GM23338 (cell line): ENCODE measurements around the gene PTPRN2. TPM values are rescaled to one million over a fixed set of nuclear protein-coding genes. Genes with fewer than 3 reads are reported as not detected.

Source experiments
- ATAC-seq: fragments of 200-7000 bp; cut with Tn5 transposase; 3 replicates; pipeline ENCODE4 v1.9.1; 2020
- DNase-seq: peaks from one replicate; pipeline ENCODE4 v3.0.0-alpha.2; 2015; ENCODE audit warnings: low spot score
- H2AFZ ChIP-seq: fragments of 200-600 bp; sonication (generic); 2 replicates; pipeline ENCODE4 v1.8.0; 2016; ENCODE audit warnings: antibody characterized with exemption, mild to moderate bottlenecking, moderate library complexity
- H3F3A ChIP-seq: fragments of 200-600 bp; sonication (generic); replicated peaks from 2 replicates; pipeline ENCODE4 v1.8.0; 2017; ENCODE audit warnings: antibody characterized with exemption, mixed run types, low read depth
- H3K27ac ChIP-seq: fragments of 200-600 bp; sonication (generic); 2 replicates; pipeline ENCODE4 v1.6.1; 2016; ENCODE audit warnings: low read depth
- H3K27me3 ChIP-seq: fragments of 200-600 bp; sonication (generic); 2 replicates; pipeline ENCODE4 v1.8.0; 2016; ENCODE audit warnings: mild to moderate bottlenecking, mixed run types, moderate library complexity; ENCODE audit not compliant: insufficient read depth
- H3K36me3 ChIP-seq: fragments of 200-600 bp; sonication (generic); 2 replicates; pipeline ENCODE4 v1.8.0; 2016; ENCODE audit warnings: mild to moderate bottlenecking; ENCODE audit not compliant: insufficient read depth
- H3K4me1 ChIP-seq: fragments of 200-600 bp; sonication (generic); 2 replicates; pipeline ENCODE4 v1.8.0; 2016; ENCODE audit warnings: mild to moderate bottlenecking, moderate library complexity; ENCODE audit not compliant: insufficient read depth
- H3K4me2 ChIP-seq: fragments of 200-600 bp; sonication (generic); 2 replicates; pipeline ENCODE4 v1.7.1; 2017; ENCODE audit warnings: mixed run types
- H3K4me3 ChIP-seq: fragments of 200-600 bp; sonication (generic); 2 replicates; pipeline ENCODE4 v1.6.1; 2016; ENCODE audit warnings: mixed run types
- H3K79me2 ChIP-seq: fragments of 200-600 bp; sonication (generic); replicated peaks from 2 replicates; pipeline ENCODE4 v1.8.0; 2017; ENCODE audit warnings: mild to moderate bottlenecking; ENCODE audit not compliant: insufficient read depth
- H3K9me2 ChIP-seq: fragments of 200-600 bp; sonication (generic); 2 replicates; pipeline ENCODE4 v1.8.0; 2017; ENCODE audit not compliant: insufficient read depth
- H4K20me1 ChIP-seq: fragments of 200-600 bp; sonication (generic); replicated peaks from 2 replicates; pipeline ENCODE4 v1.8.0; 2017; ENCODE audit warnings: mild to moderate bottlenecking; ENCODE audit not compliant: insufficient read depth
- H3K27ac Mint-ChIP-seq: 2 replicates; pipeline ENCODE4 v1.8.0; 2020; ENCODE audit warnings: inconsistent platforms, mild to moderate bottlenecking, moderate library complexity, mixed read lengths
- H3K27me3 Mint-ChIP-seq: 3 replicates; pipeline ENCODE4 v1.8.0; 2022; ENCODE audit warnings: low read depth, mild to moderate bottlenecking, moderate library complexity, mixed read lengths, inconsistent platforms; ENCODE audit not compliant: insufficient read depth, poor library complexity
- H3K36me3 Mint-ChIP-seq: 3 replicates; pipeline ENCODE4 v1.8.0; 2021; ENCODE audit warnings: low read depth, mild to moderate bottlenecking, inconsistent platforms, moderate library complexity, mixed read lengths
- H3K4me1 Mint-ChIP-seq: 3 replicates; pipeline ENCODE4 v1.8.0; 2020; ENCODE audit warnings: mild to moderate bottlenecking, inconsistent platforms, mixed read lengths
- H3K4me3 Mint-ChIP-seq: 3 replicates; pipeline ENCODE4 v1.8.0; 2021; ENCODE audit warnings: moderate library complexity, mild to moderate bottlenecking, inconsistent platforms, mixed read lengths
- H3K9me3 Mint-ChIP-seq: 3 replicates; pipeline ENCODE4 v1.8.0; 2020; ENCODE audit warnings: moderate library complexity, mild to moderate bottlenecking, inconsistent platforms, mixed read lengths
- CREB1 ChIP-seq: fragments of 250-450 bp; sonication (Bioruptor Pico); IDR thresholded peaks from 2 replicates; pipeline ENCODE4 v1.5.0; 2020; ENCODE audit warnings: low read depth, mild to moderate bottlenecking, moderate library complexity
- EZH2 ChIP-seq: fragments of 200-600 bp; sonication (generic); IDR thresholded peaks from one replicate; pipeline ENCODE4 v1.8.0; 2017; ENCODE audit warnings: antibody characterized with exemption, mild to moderate bottlenecking, low read depth; ENCODE audit not compliant: unreplicated experiment
- EZH2phosphoT487 ChIP-seq: fragments of 200-600 bp; sonication (generic); IDR thresholded peaks from one replicate; pipeline ENCODE4 v1.8.1; 2018; ENCODE audit warnings: antibody characterized with exemption; ENCODE audit not compliant: unreplicated experiment
- JUNB ChIP-seq: IDR thresholded peaks from one replicate; pipeline ENCODE4 v1.6.1; 2016; ENCODE audit warnings: antibody characterized with exemption; ENCODE audit not compliant: unreplicated experiment
- NANOG ChIP-seq: IDR thresholded peaks from 2 replicates; pipeline ENCODE4 v1.6.1; 2016; ENCODE audit warnings: antibody characterized with exemption, borderline replicate concordance
- POLR2AphosphoS5 ChIP-seq: IDR thresholded peaks from 2 replicates; pipeline ENCODE4 v1.6.1; 2016; ENCODE audit warnings: antibody characterized with exemption, low read depth
- STAT1 ChIP-seq: IDR thresholded peaks from one replicate; pipeline ENCODE4 v1.6.1; 2016; ENCODE audit warnings: antibody characterized with exemption; ENCODE audit not compliant: unreplicated experiment
- ZNF114 ChIP-seq: fragments of 250-450 bp; sonication (Bioruptor Pico); IDR thresholded peaks from 2 replicates; pipeline ENCODE4 v1.5.0; 2020; ENCODE audit warnings: mild to moderate bottlenecking, moderate library complexity
- ZNF331 ChIP-seq: fragments of 250-450 bp; sonication (Bioruptor Pico); IDR thresholded peaks from 2 replicates; pipeline ENCODE4 v1.5.0; 2020; ENCODE audit warnings: low read depth, mild to moderate bottlenecking, moderate library complexity
- polyA plus RNA-seq: library from polyadenylated mRNA; unstranded; fragments of >200 nt; fragmentation: Nextera tagmentation; extraction: Ambion mirVana; gene quantifications from 2 replicates; pipeline ENCODE4 v1.2.1, GENCODE V29; 2016
- total RNA-seq: library from RNA; depleted of rRNA; stranded (reverse); fragments of >200 nt; shearing (Covaris generic); gene quantifications from 2 replicates; pipeline ENCODE4 v1.2.3, GENCODE V29; 2014
- TF ChIP-seq, protein P1 (sequence below): fragments of 250-450 bp; sonication (Bioruptor Pico); IDR thresholded peaks from 2 replicates; pipeline ENCODE4 v1.5.0; 2020; ENCODE audit warnings: mild to moderate bottlenecking, moderate library complexity
- TF ChIP-seq, protein P2 (sequence below), 2 experiments: fragments of 200-600 bp in 1 of 2; sonication (generic) in 1 of 2; conservative IDR thresholded peaks; 2 replicates each; pipeline versions ENCODE4 v1.5.1 to v1.6.1; 2016 to 2017; ENCODE audit warnings: antibody characterized with exemption in 2 of 2, low read depth in 2 of 2, mild to moderate bottlenecking in 2 of 2, moderate library complexity in 1 of 2
- TF ChIP-seq, protein P3 (sequence below): IDR thresholded peaks from one replicate; pipeline ENCODE4 v1.6.1; 2018; ENCODE audit warnings: antibody characterized with exemption; ENCODE audit not compliant: unreplicated experiment
- TF ChIP-seq, protein P4 (sequence below): IDR thresholded peaks from 2 replicates; pipeline ENCODE4 v1.6.1; 2016; ENCODE audit warnings: antibody characterized with exemption

The PTPRN2 gene
- total and polyA plus RNA-seq, 2 experiments from 2014 or later = 0.87 to 4.0 TPM

DNA sequence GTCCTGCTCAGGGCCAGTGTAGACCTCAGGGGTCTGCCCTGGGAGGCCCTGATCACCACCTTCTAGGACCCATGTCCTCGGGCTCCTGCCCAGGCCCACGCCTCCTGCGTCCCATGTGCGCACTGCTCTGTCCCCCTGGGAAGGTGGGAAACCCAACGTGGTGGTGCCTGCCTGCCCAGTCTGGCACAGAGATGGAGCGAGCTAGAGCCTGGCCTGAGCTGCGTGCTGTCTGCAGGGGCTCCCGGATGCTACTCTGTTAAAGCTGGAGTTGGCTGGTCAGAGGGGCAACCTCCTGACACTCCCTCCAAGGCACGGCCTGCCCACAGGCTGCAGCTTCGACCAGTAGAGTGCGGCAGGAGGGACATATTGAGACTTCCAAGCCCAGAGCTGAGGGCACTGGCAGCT lies 1079.1 kb downstream of the PTPRN2 start:
- no peaks in the 10 kb centered on the region for H3F3A ChIP-seq
- H3K27me3 Mint-ChIP-seq = peaks cover 6% of the 10 kb centered on the region
- no peak overlapping the region for H3K4me3 ChIP-seq
- no peaks in the 10 kb centered on the region for H3K4me1 Mint-ChIP-seq
- H3K4me2 ChIP-seq = no peak overlapping the region
- H3K4me1 ChIP-seq = no peaks in the 10 kb centered on the region
- peaks cover 93% of the 10 kb centered on the region for H3K9me3 Mint-ChIP-seq
- H3K36me3 ChIP-seq = no peaks in the 10 kb centered on the region
- no peak overlapping the region for H3K27ac ChIP-seq
- TF ChIP-seq POLR2AphosphoS5 = no peak
- TF ChIP-seq ZNF331 (CRISPR knock-in tag) = no peak
- TF ChIP-seq, protein P1, sequence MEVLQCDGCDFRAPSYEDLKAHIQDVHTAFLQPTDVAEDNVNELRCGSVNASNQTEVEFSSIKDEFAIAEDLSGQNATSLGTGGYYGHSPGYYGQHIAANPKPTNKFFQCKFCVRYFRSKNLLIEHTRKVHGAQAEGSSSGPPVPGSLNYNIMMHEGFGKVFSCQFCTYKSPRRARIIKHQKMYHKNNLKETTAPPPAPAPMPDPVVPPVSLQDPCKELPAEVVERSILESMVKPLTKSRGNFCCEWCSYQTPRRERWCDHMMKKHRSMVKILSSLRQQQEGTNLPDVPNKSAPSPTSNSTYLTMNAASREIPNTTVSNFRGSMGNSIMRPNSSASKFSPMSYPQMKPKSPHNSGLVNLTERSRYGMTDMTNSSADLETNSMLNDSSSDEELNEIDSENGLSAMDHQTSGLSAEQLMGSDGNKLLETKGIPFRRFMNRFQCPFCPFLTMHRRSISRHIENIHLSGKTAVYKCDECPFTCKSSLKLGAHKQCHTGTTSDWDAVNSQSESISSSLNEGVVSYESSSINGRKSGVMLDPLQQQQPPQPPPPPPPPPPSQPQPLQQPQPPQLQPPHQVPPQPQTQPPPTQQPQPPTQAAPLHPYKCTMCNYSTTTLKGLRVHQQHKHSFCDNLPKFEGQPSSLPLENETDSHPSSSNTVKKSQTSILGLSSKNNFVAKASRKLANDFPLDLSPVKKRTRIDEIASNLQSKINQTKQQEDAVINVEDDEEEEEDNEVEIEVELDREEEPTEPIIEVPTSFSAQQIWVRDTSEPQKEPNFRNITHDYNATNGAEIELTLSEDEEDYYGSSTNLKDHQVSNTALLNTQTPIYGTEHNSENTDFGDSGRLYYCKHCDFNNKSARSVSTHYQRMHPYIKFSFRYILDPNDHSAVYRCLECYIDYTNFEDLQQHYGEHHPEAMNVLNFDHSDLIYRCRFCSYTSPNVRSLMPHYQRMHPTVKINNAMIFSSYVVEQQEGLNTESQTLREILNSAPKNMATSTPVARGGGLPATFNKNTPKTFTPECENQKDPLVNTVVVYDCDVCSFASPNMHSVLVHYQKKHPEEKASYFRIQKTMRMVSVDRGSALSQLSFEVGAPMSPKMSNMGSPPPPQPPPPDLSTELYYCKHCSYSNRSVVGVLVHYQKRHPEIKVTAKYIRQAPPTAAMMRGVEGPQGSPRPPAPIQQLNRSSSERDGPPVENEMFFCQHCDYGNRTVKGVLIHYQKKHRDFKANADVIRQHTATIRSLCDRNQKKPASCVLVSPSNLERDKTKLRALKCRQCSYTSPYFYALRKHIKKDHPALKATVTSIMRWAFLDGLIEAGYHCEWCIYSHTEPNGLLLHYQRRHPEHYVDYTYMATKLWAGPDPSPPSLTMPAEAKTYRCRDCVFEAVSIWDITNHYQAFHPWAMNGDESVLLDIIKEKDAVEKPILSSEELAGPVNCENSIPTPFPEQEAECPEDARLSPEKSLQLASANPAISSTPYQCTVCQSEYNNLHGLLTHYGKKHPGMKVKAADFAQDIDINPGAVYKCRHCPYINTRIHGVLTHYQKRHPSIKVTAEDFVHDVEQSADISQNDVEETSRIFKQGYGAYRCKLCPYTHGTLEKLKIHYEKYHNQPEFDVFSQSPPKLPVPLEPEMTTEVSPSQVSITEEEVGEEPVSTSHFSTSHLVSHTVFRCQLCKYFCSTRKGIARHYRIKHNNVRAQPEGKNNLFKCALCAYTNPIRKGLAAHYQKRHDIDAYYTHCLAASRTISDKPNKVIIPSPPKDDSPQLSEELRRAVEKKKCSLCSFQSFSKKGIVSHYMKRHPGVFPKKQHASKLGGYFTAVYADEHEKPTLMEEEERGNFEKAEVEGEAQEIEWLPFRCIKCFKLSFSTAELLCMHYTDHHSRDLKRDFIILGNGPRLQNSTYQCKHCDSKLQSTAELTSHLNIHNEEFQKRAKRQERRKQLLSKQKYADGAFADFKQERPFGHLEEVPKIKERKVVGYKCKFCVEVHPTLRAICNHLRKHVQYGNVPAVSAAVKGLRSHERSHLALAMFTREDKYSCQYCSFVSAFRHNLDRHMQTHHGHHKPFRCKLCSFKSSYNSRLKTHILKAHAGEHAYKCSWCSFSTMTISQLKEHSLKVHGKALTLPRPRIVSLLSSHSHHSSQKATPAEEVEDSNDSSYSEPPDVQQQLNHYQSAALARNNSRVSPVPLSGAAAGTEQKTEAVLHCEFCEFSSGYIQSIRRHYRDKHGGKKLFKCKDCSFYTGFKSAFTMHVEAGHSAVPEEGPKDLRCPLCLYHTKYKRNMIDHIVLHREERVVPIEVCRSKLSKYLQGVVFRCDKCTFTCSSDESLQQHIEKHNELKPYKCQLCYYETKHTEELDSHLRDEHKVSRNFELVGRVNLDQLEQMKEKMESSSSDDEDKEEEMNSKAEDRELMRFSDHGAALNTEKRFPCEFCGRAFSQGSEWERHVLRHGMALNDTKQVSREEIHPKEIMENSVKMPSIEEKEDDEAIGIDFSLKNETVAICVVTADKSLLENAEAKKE (CRISPR knock-in tag) = no peak
- TF ChIP-seq JUNB = no peak
- TF ChIP-seq STAT1 = no peak
- TF ChIP-seq, protein P2, sequence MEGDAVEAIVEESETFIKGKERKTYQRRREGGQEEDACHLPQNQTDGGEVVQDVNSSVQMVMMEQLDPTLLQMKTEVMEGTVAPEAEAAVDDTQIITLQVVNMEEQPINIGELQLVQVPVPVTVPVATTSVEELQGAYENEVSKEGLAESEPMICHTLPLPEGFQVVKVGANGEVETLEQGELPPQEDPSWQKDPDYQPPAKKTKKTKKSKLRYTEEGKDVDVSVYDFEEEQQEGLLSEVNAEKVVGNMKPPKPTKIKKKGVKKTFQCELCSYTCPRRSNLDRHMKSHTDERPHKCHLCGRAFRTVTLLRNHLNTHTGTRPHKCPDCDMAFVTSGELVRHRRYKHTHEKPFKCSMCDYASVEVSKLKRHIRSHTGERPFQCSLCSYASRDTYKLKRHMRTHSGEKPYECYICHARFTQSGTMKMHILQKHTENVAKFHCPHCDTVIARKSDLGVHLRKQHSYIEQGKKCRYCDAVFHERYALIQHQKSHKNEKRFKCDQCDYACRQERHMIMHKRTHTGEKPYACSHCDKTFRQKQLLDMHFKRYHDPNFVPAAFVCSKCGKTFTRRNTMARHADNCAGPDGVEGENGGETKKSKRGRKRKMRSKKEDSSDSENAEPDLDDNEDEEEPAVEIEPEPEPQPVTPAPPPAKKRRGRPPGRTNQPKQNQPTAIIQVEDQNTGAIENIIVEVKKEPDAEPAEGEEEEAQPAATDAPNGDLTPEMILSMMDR (conservative IDR thresholded peaks at IDR 0.05; ENCODE audit: low read depth in 2 of 2) = no peak
- no peak for TF ChIP-seq CREB1
- no peak for TF ChIP-seq NANOG
- no peak for TF ChIP-seq EZH2
- TF ChIP-seq, protein P3, sequence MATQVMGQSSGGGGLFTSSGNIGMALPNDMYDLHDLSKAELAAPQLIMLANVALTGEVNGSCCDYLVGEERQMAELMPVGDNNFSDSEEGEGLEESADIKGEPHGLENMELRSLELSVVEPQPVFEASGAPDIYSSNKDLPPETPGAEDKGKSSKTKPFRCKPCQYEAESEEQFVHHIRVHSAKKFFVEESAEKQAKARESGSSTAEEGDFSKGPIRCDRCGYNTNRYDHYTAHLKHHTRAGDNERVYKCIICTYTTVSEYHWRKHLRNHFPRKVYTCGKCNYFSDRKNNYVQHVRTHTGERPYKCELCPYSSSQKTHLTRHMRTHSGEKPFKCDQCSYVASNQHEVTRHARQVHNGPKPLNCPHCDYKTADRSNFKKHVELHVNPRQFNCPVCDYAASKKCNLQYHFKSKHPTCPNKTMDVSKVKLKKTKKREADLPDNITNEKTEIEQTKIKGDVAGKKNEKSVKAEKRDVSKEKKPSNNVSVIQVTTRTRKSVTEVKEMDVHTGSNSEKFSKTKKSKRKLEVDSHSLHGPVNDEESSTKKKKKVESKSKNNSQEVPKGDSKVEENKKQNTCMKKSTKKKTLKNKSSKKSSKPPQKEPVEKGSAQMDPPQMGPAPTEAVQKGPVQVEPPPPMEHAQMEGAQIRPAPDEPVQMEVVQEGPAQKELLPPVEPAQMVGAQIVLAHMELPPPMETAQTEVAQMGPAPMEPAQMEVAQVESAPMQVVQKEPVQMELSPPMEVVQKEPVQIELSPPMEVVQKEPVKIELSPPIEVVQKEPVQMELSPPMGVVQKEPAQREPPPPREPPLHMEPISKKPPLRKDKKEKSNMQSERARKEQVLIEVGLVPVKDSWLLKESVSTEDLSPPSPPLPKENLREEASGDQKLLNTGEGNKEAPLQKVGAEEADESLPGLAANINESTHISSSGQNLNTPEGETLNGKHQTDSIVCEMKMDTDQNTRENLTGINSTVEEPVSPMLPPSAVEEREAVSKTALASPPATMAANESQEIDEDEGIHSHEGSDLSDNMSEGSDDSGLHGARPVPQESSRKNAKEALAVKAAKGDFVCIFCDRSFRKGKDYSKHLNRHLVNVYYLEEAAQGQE = no peak
- TF ChIP-seq, protein P4, sequence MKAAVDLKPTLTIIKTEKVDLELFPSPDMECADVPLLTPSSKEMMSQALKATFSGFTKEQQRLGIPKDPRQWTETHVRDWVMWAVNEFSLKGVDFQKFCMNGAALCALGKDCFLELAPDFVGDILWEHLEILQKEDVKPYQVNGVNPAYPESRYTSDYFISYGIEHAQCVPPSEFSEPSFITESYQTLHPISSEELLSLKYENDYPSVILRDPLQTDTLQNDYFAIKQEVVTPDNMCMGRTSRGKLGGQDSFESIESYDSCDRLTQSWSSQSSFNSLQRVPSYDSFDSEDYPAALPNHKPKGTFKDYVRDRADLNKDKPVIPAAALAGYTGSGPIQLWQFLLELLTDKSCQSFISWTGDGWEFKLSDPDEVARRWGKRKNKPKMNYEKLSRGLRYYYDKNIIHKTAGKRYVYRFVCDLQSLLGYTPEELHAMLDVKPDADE = no peak
- TF ChIP-seq ZNF114 (CRISPR knock-in tag) = no peak
- TF ChIP-seq EZH2phosphoT487 = no peak
- H3K9me2 ChIP-seq = no peaks in the 10 kb centered on the region
- no peaks in the 10 kb centered on the region for H4K20me1 ChIP-seq
- ATAC-seq (no peak), DNase-seq (no peak)
- H3K27ac Mint-ChIP-seq = no peak overlapping the region
- H3K79me2 ChIP-seq = no peaks in the 10 kb centered on the region
- H3K4me3 Mint-ChIP-seq = no peak overlapping the region
- no peaks in the 10 kb centered on the region for H3K27me3 ChIP-seq
- H2AFZ ChIP-seq = no peak overlapping the region
- peaks cover 25% of the 10 kb centered on the region for H3K36me3 Mint-ChIP-seq
